ENCODE data around the gene LASP1. TPM values are rescaled to one million over a fixed set of nuclear protein-coding genes. Genes with fewer than 3 reads are reported as not detected.

LASP1 gene
- total and polyA plus RNA-seq, 2 experiments from 2014 or later, result 48.7 to 173 TPM

DNA sequence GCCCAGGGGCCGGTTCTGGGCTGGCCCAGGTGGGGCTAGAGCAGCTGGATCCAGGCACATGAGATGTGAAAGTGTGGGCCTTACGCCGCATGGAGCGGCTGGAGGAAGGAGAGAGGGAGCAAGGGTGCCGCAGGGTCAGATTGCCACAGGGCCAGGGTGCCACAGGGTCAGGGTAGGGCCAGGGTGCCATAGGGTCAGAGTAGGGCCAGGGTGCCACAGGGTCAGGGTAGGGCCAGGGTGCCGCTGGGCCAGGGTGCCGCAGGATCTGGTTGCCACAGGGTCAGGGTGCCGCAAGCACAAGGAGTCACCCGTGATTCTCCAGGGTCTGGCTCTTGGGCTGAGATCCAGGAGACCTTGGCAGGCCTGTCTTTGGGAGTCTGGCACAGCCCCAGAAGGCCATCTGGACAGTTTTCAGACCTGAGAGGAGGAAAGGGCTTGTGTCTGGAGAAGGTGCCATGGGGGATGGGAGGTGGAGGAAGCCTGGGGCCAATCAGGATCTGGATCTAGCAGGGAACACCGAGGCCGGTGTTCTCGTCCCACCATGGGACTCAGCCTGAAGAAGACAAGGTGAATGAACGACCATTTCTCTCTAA is 42.5 kb downstream of the LASP1 start:
- DNase-seq (ENCODE audit: low spot score), result no peak
- Mint-ChIP-seq H3K27ac (no peak overlapping the region), H3K4me3 (no peak overlapping the region), H3K36me3 (ENCODE audit: low read depth) (peaks cover 25% of the 10 kb centered on the region), H3K27me3 (ENCODE audit: insufficient read depth, low read depth, poor library complexity) (peaks cover 6% of the 10 kb centered on the region), H3K4me1 (peaks cover 17% of the 10 kb centered on the region), H3K9me3 (no peaks in the 10 kb centered on the region)
- Histone ChIP-seq H2AFZ (no peak overlapping the region), H3K27ac (ENCODE audit: low read depth) (no peak overlapping the region), H3K36me3 (ENCODE audit: insufficient read depth) (no peaks in the 10 kb centered on the region; the same call in 1 of the 2 replicates), H3K27me3 (ENCODE audit: insufficient read depth) (no peaks in the 10 kb centered on the region), H3F3A (replicated peaks; ENCODE audit: low read depth) (0 out of 2 replicates have a peak, but pooled peaks cover 9% of the 10 kb centered on the region), H3K9me2 (ENCODE audit: insufficient read depth) (no peaks in the 10 kb centered on the region), H3K79me2 (replicated peaks; ENCODE audit: insufficient read depth) (peaks cover 15% of the 10 kb centered on the region; the same call in 1 of the 2 replicates), H3K4me3 (no peak overlapping the region), H3K4me2 (no peak overlapping the region), H4K20me1 (replicated peaks; ENCODE audit: insufficient read depth) (peaks cover 9% of the 10 kb centered on the region; the same call in 1 of the 2 replicates), H3K4me1 (ENCODE audit: insufficient read depth) (peaks cover 2% of the 10 kb centered on the region; the same call in 1 of the 2 replicates)
- ATAC-seq, result no peak
- TF ChIP-seq, protein P1, sequence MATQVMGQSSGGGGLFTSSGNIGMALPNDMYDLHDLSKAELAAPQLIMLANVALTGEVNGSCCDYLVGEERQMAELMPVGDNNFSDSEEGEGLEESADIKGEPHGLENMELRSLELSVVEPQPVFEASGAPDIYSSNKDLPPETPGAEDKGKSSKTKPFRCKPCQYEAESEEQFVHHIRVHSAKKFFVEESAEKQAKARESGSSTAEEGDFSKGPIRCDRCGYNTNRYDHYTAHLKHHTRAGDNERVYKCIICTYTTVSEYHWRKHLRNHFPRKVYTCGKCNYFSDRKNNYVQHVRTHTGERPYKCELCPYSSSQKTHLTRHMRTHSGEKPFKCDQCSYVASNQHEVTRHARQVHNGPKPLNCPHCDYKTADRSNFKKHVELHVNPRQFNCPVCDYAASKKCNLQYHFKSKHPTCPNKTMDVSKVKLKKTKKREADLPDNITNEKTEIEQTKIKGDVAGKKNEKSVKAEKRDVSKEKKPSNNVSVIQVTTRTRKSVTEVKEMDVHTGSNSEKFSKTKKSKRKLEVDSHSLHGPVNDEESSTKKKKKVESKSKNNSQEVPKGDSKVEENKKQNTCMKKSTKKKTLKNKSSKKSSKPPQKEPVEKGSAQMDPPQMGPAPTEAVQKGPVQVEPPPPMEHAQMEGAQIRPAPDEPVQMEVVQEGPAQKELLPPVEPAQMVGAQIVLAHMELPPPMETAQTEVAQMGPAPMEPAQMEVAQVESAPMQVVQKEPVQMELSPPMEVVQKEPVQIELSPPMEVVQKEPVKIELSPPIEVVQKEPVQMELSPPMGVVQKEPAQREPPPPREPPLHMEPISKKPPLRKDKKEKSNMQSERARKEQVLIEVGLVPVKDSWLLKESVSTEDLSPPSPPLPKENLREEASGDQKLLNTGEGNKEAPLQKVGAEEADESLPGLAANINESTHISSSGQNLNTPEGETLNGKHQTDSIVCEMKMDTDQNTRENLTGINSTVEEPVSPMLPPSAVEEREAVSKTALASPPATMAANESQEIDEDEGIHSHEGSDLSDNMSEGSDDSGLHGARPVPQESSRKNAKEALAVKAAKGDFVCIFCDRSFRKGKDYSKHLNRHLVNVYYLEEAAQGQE (IDR thresholded peaks at IDR 0.05; ENCODE audit: unreplicated experiment), result no peak
- TF ChIP-seq JUNB (IDR thresholded peaks at IDR 0.05; ENCODE audit: unreplicated experiment) (no peak), ZNF114 (CRISPR knock-in tag; IDR thresholded peaks at IDR 0.05) (no peak), NANOG (IDR thresholded peaks at IDR 0.05; ENCODE audit: borderline replicate concordance) (no peak), POLR2AphosphoS5 (IDR thresholded peaks at IDR 0.05; ENCODE audit: low read depth) (no peak), EZH2 (IDR thresholded peaks at IDR 0.05; ENCODE audit: low read depth, unreplicated experiment) (no peak), ZNF331 (CRISPR knock-in tag; IDR thresholded peaks at IDR 0.05; ENCODE audit: low read depth) (no peak)
- TF ChIP-seq, protein P2, sequence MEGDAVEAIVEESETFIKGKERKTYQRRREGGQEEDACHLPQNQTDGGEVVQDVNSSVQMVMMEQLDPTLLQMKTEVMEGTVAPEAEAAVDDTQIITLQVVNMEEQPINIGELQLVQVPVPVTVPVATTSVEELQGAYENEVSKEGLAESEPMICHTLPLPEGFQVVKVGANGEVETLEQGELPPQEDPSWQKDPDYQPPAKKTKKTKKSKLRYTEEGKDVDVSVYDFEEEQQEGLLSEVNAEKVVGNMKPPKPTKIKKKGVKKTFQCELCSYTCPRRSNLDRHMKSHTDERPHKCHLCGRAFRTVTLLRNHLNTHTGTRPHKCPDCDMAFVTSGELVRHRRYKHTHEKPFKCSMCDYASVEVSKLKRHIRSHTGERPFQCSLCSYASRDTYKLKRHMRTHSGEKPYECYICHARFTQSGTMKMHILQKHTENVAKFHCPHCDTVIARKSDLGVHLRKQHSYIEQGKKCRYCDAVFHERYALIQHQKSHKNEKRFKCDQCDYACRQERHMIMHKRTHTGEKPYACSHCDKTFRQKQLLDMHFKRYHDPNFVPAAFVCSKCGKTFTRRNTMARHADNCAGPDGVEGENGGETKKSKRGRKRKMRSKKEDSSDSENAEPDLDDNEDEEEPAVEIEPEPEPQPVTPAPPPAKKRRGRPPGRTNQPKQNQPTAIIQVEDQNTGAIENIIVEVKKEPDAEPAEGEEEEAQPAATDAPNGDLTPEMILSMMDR (conservative IDR thresholded peaks at IDR 0.05; ENCODE audit: low read depth in 2 of 2), result no peak

All from GM23338 (cell line).